K562 (cell line): ENCODE data around the gene GRIK1. TPM values are rescaled to one million over a fixed set of nuclear protein-coding genes. Genes with fewer than 3 reads are reported as not detected.
A peak's percentile ranks its signal among the peaks of the same experiment; 100 is the strongest.

Experiments used
- ASH1L ChIP-seq: fragments of 450-650 bp; IDR thresholded peaks from 2 replicates; pipeline ENCODE4 v1.6.1; 2018; ENCODE audit warnings: borderline replicate concordance, mild to moderate bottlenecking, low read depth; ENCODE audit not compliant: partially characterized antibody
- BRD4 ChIP-seq: fragments of 200-600 bp; sonication (generic); IDR thresholded peaks from 2 replicates; pipeline ENCODE4 v1.6.1; 2017; ENCODE audit warnings: inconsistent platforms
- DPF2 ChIP-seq: fragments of 450-650 bp; IDR thresholded peaks from 2 replicates; pipeline ENCODE4 v1.6.1; 2016
- ETS2 ChIP-seq: IDR thresholded peaks from 2 replicates; pipeline ENCODE4 v1.6.1; 2016; ENCODE audit warnings: borderline replicate concordance, missing genetic modification characterization, mild to moderate bottlenecking, moderate library complexity, missing compliant biosample characterization; ENCODE audit not compliant: poor library complexity, severe bottlenecking
- MTA1 ChIP-seq: fragments of 450-650 bp; IDR thresholded peaks from 2 replicates; pipeline ENCODE4 v1.6.1; 2017; ENCODE audit warnings: borderline replicate concordance
- MTA2 ChIP-seq: fragments of 450-650 bp; IDR thresholded peaks from 2 replicates; pipeline ENCODE4 v1.6.1; 2016; ENCODE audit warnings: low read depth
- NCOA1 ChIP-seq: fragments of 450-650 bp; IDR thresholded peaks from 2 replicates; pipeline ENCODE4 v1.6.1; 2016; ENCODE audit warnings: low read depth
- POU5F1 ChIP-seq: fragments of 150-350 bp; IDR thresholded peaks from 2 replicates; pipeline ENCODE4 v1.6.1; 2014; ENCODE audit warnings: borderline replicate concordance, low read length, low read depth, mild to moderate bottlenecking; ENCODE audit not compliant: partially characterized antibody
- RBFOX2 ChIP-seq: fragments of 200-400 bp; formaldehyde crosslinking; IDR thresholded peaks from 2 replicates; pipeline ENCODE4 v1.6.1; 2017; ENCODE audit warnings: low read depth, mild to moderate bottlenecking, low read length, moderate library complexity
- RBM17 ChIP-seq: fragments of 200-400 bp; formaldehyde crosslinking; IDR thresholded peaks from 2 replicates; pipeline ENCODE4 v1.6.1; 2017; ENCODE audit warnings: low read depth, mild to moderate bottlenecking, low read length, borderline replicate concordance
- STAT5A ChIP-seq: IDR thresholded peaks from 2 replicates; pipeline ENCODE4 v1.6.1; 2012; ENCODE audit warnings: low read length, inconsistent platforms, borderline replicate concordance
- ZBTB17 ChIP-seq: fragments of 450-650 bp; formaldehyde crosslinking; IDR thresholded peaks from 2 replicates; pipeline ENCODE4 v1.4.0; 2020; ENCODE audit warnings: mild to moderate bottlenecking
- ZNF212 ChIP-seq: fragments of 450-650 bp; formaldehyde crosslinking; IDR thresholded peaks from 2 replicates; pipeline ENCODE4 v1.4.0; 2020; ENCODE audit warnings: mild to moderate bottlenecking
- ZNF41 ChIP-seq: fragments of 250-450 bp; sonication (Bioruptor Pico); conservative IDR thresholded peaks from 2 replicates; pipeline ENCODE4 v1.4.0; 2020; ENCODE audit warnings: mild to moderate bottlenecking
- ZNF766 ChIP-seq: fragments of 200-800 bp; sonication (Bioruptor generic); conservative IDR thresholded peaks from 2 replicates; pipeline ENCODE4 v1.6.1; 2016; ENCODE audit warnings: missing genetic modification characterization, missing compliant biosample characterization
- ZNF785 ChIP-seq: fragments of 250-450 bp; sonication (Bioruptor Pico); IDR thresholded peaks from 2 replicates; pipeline ENCODE4 v1.4.0; 2020; ENCODE audit warnings: mild to moderate bottlenecking
- polyA plus RNA-seq, 8 experiments: library from polyadenylated mRNA; depleted of rRNA in 4 of 8; stranded (reverse) in 5 of 8; unstranded in 3 of 8; fragments of >200 nt; fragmentation: Nextera tagmentation in 2 of 8; fragmentation: Illumina TruSeq in 1 of 8; extraction: Ambion mirVana in 2 of 8; extraction: Trizol in 1 of 8; gene quantifications; 2 replicates each; pipeline versions ENCODE4 v1.2.1 to v1.2.3, GENCODE V29; 2011 to 2014; ENCODE audit warnings: inconsistent platforms in 1 of 8, missing spikeins in 1 of 8
- total RNA-seq, 7 experiments: library from RNA; depleted of rRNA in 6 of 7; stranded (reverse); fragments of >200 nt in 6 of 7; fragmentation: Illumina TruSeq in 2 of 7; extraction: Trizol in 2 of 7; gene quantifications; 2 replicates each; pipeline versions ENCODE4 v1.2.1 to v1.2.3, GENCODE V29; 2011 to 2021; ENCODE audit warnings: low replicate concordance in 1 of 7
- TF ChIP-seq, protein P1 (sequence below): fragments of 200-600 bp; sonication (generic); IDR thresholded peaks from one replicate; pipeline ENCODE4 v1.6.1; 2012; ENCODE audit warnings: mild to moderate bottlenecking, low read depth, low read length, inconsistent platforms
- TF ChIP-seq, protein P2 (sequence below): sonication (generic); formaldehyde crosslinking; IDR thresholded peaks from 2 replicates; pipeline ENCODE4 v1.9.0; 2022; ENCODE audit warnings: mild to moderate bottlenecking, missing genetic modification reagents
- TF ChIP-seq, protein P3 (sequence below): fragments of 250-450 bp; sonication (Bioruptor Pico); IDR thresholded peaks from 2 replicates; pipeline ENCODE4 v1.8.0; 2021; ENCODE audit warnings: moderate library complexity, mild to moderate bottlenecking, inconsistent platforms

GRIK1 gene
- total and polyA plus RNA-seq, 9 of the 15 experiments (the other 6 are each of a cell fraction or from before 2014, with no cell fraction given) = 0.17 to 2.8 (median 0.53) TPM

DNA sequence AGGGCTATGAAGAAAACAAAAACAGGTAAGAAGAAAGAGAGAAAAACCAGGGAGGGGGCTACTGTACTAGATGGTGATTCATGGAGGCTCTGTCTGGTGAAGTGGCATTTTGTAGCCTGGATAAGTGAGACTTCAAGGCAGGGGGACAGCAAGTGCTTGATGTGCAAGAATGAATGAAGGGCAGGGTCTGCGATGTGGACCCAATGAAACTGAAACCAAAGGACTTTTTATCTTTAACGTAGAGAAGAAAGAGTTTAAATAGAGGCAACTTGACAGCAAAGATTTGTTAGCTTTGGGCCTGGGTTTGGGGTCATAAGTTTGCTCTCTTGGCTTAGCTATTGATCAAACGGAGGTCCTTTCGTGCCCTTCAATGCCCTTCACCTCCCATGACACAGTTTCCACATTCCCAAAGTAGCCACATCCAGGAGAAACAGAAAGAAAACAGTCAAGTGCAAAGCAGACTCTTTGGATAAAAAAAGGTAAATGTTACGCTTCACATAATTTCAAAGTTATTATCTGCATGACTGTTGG, 291.0 kb downstream of the GRIK1 start (continued):
- TF ChIP-seq, protein P1, sequence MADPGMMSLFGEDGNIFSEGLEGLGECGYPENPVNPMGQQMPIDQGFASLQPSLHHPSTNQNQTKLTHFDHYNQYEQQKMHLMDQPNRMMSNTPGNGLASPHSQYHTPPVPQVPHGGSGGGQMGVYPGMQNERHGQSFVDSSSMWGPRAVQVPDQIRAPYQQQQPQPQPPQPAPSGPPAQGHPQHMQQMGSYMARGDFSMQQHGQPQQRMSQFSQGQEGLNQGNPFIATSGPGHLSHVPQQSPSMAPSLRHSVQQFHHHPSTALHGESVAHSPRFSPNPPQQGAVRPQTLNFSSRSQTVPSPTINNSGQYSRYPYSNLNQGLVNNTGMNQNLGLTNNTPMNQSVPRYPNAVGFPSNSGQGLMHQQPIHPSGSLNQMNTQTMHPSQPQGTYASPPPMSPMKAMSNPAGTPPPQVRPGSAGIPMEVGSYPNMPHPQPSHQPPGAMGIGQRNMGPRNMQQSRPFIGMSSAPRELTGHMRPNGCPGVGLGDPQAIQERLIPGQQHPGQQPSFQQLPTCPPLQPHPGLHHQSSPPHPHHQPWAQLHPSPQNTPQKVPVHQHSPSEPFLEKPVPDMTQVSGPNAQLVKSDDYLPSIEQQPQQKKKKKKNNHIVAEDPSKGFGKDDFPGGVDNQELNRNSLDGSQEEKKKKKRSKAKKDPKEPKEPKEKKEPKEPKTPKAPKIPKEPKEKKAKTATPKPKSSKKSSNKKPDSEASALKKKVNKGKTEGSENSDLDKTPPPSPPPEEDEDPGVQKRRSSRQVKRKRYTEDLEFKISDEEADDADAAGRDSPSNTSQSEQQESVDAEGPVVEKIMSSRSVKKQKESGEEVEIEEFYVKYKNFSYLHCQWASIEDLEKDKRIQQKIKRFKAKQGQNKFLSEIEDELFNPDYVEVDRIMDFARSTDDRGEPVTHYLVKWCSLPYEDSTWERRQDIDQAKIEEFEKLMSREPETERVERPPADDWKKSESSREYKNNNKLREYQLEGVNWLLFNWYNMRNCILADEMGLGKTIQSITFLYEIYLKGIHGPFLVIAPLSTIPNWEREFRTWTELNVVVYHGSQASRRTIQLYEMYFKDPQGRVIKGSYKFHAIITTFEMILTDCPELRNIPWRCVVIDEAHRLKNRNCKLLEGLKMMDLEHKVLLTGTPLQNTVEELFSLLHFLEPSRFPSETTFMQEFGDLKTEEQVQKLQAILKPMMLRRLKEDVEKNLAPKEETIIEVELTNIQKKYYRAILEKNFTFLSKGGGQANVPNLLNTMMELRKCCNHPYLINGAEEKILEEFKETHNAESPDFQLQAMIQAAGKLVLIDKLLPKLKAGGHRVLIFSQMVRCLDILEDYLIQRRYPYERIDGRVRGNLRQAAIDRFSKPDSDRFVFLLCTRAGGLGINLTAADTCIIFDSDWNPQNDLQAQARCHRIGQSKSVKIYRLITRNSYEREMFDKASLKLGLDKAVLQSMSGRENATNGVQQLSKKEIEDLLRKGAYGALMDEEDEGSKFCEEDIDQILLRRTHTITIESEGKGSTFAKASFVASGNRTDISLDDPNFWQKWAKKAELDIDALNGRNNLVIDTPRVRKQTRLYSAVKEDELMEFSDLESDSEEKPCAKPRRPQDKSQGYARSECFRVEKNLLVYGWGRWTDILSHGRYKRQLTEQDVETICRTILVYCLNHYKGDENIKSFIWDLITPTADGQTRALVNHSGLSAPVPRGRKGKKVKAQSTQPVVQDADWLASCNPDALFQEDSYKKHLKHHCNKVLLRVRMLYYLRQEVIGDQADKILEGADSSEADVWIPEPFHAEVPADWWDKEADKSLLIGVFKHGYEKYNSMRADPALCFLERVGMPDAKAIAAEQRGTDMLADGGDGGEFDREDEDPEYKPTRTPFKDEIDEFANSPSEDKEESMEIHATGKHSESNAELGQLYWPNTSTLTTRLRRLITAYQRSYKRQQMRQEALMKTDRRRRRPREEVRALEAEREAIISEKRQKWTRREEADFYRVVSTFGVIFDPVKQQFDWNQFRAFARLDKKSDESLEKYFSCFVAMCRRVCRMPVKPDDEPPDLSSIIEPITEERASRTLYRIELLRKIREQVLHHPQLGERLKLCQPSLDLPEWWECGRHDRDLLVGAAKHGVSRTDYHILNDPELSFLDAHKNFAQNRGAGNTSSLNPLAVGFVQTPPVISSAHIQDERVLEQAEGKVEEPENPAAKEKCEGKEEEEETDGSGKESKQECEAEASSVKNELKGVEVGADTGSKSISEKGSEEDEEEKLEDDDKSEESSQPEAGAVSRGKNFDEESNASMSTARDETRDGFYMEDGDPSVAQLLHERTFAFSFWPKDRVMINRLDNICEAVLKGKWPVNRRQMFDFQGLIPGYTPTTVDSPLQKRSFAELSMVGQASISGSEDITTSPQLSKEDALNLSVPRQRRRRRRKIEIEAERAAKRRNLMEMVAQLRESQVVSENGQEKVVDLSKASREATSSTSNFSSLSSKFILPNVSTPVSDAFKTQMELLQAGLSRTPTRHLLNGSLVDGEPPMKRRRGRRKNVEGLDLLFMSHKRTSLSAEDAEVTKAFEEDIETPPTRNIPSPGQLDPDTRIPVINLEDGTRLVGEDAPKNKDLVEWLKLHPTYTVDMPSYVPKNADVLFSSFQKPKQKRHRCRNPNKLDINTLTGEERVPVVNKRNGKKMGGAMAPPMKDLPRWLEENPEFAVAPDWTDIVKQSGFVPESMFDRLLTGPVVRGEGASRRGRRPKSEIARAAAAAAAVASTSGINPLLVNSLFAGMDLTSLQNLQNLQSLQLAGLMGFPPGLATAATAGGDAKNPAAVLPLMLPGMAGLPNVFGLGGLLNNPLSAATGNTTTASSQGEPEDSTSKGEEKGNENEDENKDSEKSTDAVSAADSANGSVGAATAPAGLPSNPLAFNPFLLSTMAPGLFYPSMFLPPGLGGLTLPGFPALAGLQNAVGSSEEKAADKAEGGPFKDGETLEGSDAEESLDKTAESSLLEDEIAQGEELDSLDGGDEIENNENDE = no peak
- TF ChIP-seq POU5F1 (no peak), ZNF766 (no peak; the same call in none of the 2 replicates), NCOA1 (no peak), ZNF212 (CRISPR knock-in tag) (no peak), RBFOX2 (peak; percentile 53; the same call in 1 of the 2 replicates), STAT5A (no peak), RBM17 (no peak), ZNF785 (no peak), ETS2 (tag) (no peak), DPF2 (no peak), MTA2 (no peak), BRD4 (no peak; the same call in none of the 2 replicates), ZBTB17 (CRISPR knock-in tag) (peak; percentile 13; the same call in 1 of the 2 replicates), MTA1 (no peak), ZNF41 (CRISPR knock-in tag) (peak; percentile 25; the same call in 1 of the 2 replicates), ASH1L (no peak)
- TF ChIP-seq, protein P2, sequence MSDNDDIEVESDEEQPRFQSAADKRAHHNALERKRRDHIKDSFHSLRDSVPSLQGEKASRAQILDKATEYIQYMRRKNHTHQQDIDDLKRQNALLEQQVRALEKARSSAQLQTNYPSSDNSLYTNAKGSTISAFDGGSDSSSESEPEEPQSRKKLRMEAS = no peak
- TF ChIP-seq, protein P3, sequence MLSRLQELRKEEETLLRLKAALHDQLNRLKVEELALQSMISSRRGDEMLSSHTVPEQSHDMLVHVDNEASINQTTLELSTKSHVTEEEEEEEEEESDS (CRISPR knock-in tag) = no peak
